22Rv1 (cell line): ENCODE data around the gene SPEF1.

Experiments
- CTCF ChIP-seq: fragments of 450-650 bp; IDR thresholded peaks from 2 replicates; pipeline ENCODE4 v1.5.1; 2017; ENCODE audit warnings: mild to moderate bottlenecking
- ZFX ChIP-seq: fragments of 450-650 bp; IDR thresholded peaks from 2 replicates; pipeline ENCODE4 v1.6.1; 2017; ENCODE audit warnings: antibody characterized with exemption, borderline replicate concordance

- no peak for TF ChIP-seq CTCF
- no peak for TF ChIP-seq ZFX
Measured at GRCh38 chr20:3812975-3813847, 32.0 kb upstream of the SPEF1 start.
